HepG2 (cell line): Measurements from ENCODE around the gene LMOD1. TPM values are rescaled to one million over a fixed set of nuclear protein-coding genes. Genes with fewer than 3 reads are reported as not detected.

Experiments used
- ARID3A ChIP-seq: IDR thresholded peaks from 2 replicates; pipeline ENCODE4 v1.6.1; 2012; ENCODE audit warnings: low read depth, low read length, improper control_type of control experiment
- FOXM1 ChIP-seq: sonication (generic); formaldehyde crosslinking; IDR thresholded peaks from 2 replicates; pipeline ENCODE4 v1.5.0; 2020; ENCODE audit warnings: missing genetic modification reagents
- FOXP4 ChIP-seq: sonication (generic); formaldehyde crosslinking; IDR thresholded peaks from 2 replicates; pipeline ENCODE4 v1.4.0; 2020; ENCODE audit warnings: missing genetic modification reagents
- GFI1 ChIP-seq: sonication (generic); formaldehyde crosslinking; IDR thresholded peaks from 2 replicates; pipeline ENCODE4 v1.5.0; 2020; ENCODE audit warnings: missing genetic modification reagents, mild to moderate bottlenecking, borderline replicate concordance
- POLR2AphosphoS2 ChIP-seq: IDR thresholded peaks from 2 replicates; pipeline ENCODE4 v1.6.1; 2011; ENCODE audit warnings: low read depth, low read length, improper control_type of control experiment
- PTBP1 ChIP-seq: fragments of 200-400 bp; formaldehyde crosslinking; IDR thresholded peaks from 2 replicates; pipeline ENCODE4 v1.6.1; 2018; ENCODE audit warnings: low read length, low read depth; ENCODE audit not compliant: poor library complexity, severe bottlenecking
- RARA ChIP-seq: IDR thresholded peaks from 2 replicates; pipeline ENCODE4 v1.6.1; 2016; ENCODE audit warnings: missing genetic modification reagents, missing compliant biosample characterization
- RBAK ChIP-seq: sonication (generic); formaldehyde crosslinking; IDR thresholded peaks from 2 replicates; pipeline ENCODE4 v1.5.1; 2020; ENCODE audit warnings: mild to moderate bottlenecking, missing genetic modification reagents
- XRCC5 ChIP-seq: fragments of 200-400 bp; formaldehyde crosslinking; optimal IDR thresholded peaks from 2 replicates; pipeline ENCODE3; 2017; ENCODE audit warnings: mild to moderate bottlenecking, low read length
- ZBTB8A ChIP-seq: sonication (generic); formaldehyde crosslinking; IDR thresholded peaks from 2 replicates; pipeline ENCODE4 v1.4.0; 2020; ENCODE audit warnings: mild to moderate bottlenecking, low read depth, missing genetic modification reagents, borderline replicate concordance
- ZMYM2 ChIP-seq: sonication (generic); formaldehyde crosslinking; IDR thresholded peaks from 2 replicates; pipeline ENCODE4 v1.8.0; 2022; ENCODE audit warnings: mild to moderate bottlenecking, missing genetic modification reagents
- ZNF18 ChIP-seq: sonication (generic); formaldehyde crosslinking; IDR thresholded peaks from 2 replicates; pipeline ENCODE4 v1.8.0; 2022; ENCODE audit warnings: mild to moderate bottlenecking, missing genetic modification reagents; ENCODE audit not compliant: insufficient replicate concordance
- ZNF232 ChIP-seq: sonication (generic); formaldehyde crosslinking; IDR thresholded peaks from 2 replicates; pipeline ENCODE4 v1.4.0; 2020; ENCODE audit warnings: missing genetic modification reagents, borderline replicate concordance
- ZNF274 ChIP-seq: sonication (generic); formaldehyde crosslinking; IDR thresholded peaks from 2 replicates; pipeline ENCODE4 v1.5.1; 2020; ENCODE audit warnings: mild to moderate bottlenecking, missing genetic modification reagents
- ZNF687 ChIP-seq: sonication (generic); formaldehyde crosslinking; IDR thresholded peaks from 2 replicates; pipeline ENCODE4 v1.5.1; 2020; ENCODE audit warnings: mild to moderate bottlenecking, missing genetic modification reagents, moderate library complexity
- ZNF720 ChIP-seq: sonication (generic); formaldehyde crosslinking; IDR thresholded peaks from 2 replicates; pipeline ENCODE4 v1.4.0; 2020; ENCODE audit warnings: missing genetic modification reagents
- ZNF761 ChIP-seq: sonication (generic); formaldehyde crosslinking; conservative IDR thresholded peaks from 2 replicates; pipeline ENCODE4 v1.4.0; 2020; ENCODE audit warnings: mild to moderate bottlenecking, missing genetic modification reagents
- polyA plus RNA-seq, 8 experiments: library from polyadenylated mRNA; depleted of rRNA in 3 of 8; stranded (reverse) in 7 of 8; unstranded in 1 of 8; fragments of >200 nt; fragmentation: Illumina TruSeq in 4 of 8; extraction: Trizol in 4 of 8; gene quantifications; 2 replicates each; pipeline versions ENCODE4 v1.2.1 to v1.2.3, GENCODE V29; 2011 to 2016; ENCODE audit warnings: low read depth in 4 of 8, missing spikeins in 1 of 8, mixed read lengths in 1 of 8; ENCODE audit not compliant: insufficient read depth in 1 of 8
- total RNA-seq, 5 experiments: library from RNA; depleted of rRNA; stranded (reverse); fragments of >200 nt; fragmentation: Illumina TruSeq; extraction: Trizol; gene quantifications; 2 replicates each; pipeline ENCODE4 v1.2.3, GENCODE V29; 2016; ENCODE audit warnings: low read depth in 1 of 5

The LMOD1 gene
- total and polyA plus RNA-seq, 2 of the 13 experiments (the other 11 are each of a cell fraction or from before 2014, with no cell fraction given) = not detected

- 0 out of 2 replicates have a peak, but pooled peaks have one; percentile 40 for TF ChIP-seq ZNF274 (CRISPR knock-in tag)
- no peak for TF ChIP-seq ZNF761 (CRISPR knock-in tag)
- peak; percentile 48 for TF ChIP-seq ZNF687 (CRISPR knock-in tag)
- TF ChIP-seq ARID3A = no peak
- TF ChIP-seq ZNF232 (CRISPR knock-in tag) = no peak
- no peak for TF ChIP-seq ZNF720 (CRISPR knock-in tag)
- TF ChIP-seq FOXM1 (CRISPR knock-in tag) = no peak
- 0 out of 2 replicates have a peak, but pooled peaks have one; percentile 12 for TF ChIP-seq RARA
- TF ChIP-seq ZBTB8A (CRISPR knock-in tag) = no peak
- no peak for TF ChIP-seq PTBP1
- no peak for TF ChIP-seq POLR2AphosphoS2
- TF ChIP-seq FOXP4 (CRISPR knock-in tag) = no peak; the same call in 1 of the 2 replicates
- TF ChIP-seq XRCC5 = peak; percentile 90
- TF ChIP-seq ZMYM2 (CRISPR knock-in tag) = no peak
- TF ChIP-seq RBAK (CRISPR knock-in tag) = no peak
- no peak for TF ChIP-seq GFI1 (CRISPR knock-in tag)
- TF ChIP-seq ZNF18 (CRISPR knock-in tag) = no peak
Measured at GRCh38 chr1:201895913-201896807, 50.2 kb downstream of the LMOD1 start (continued).
